HepG2 (cell line): ENCODE data around the gene DGCR6L. TPM values are rescaled to one million over a fixed set of nuclear protein-coding genes. Genes with fewer than 3 reads are reported as not detected.

Experiments used
- ATF5 ChIP-seq: sonication (generic); formaldehyde crosslinking; IDR thresholded peaks from 2 replicates; pipeline ENCODE4 v1.4.0; 2020; ENCODE audit warnings: mild to moderate bottlenecking, low read depth, missing genetic modification reagents
- CHD4 ChIP-seq: fragments of 200-600 bp; sonication (generic); IDR thresholded peaks from 2 replicates; pipeline ENCODE4 v1.7.0; 2017; ENCODE audit warnings: mild to moderate bottlenecking, low read length, borderline replicate concordance
- KAT2B ChIP-seq: fragments of 150-350 bp; IDR thresholded peaks from 2 replicates; pipeline ENCODE4 v1.6.1; 2014; ENCODE audit warnings: low read depth, low read length, borderline replicate concordance
- KLF9 ChIP-seq: IDR thresholded peaks from 2 replicates; pipeline ENCODE4 v1.6.1; 2016; ENCODE audit warnings: low read depth
- MXI1 ChIP-seq: IDR thresholded peaks from 3 replicates; pipeline ENCODE4 v1.6.1; 2012; ENCODE audit warnings: low read depth, low read length, inconsistent platforms, borderline replicate concordance
- MZF1 ChIP-seq: sonication (generic); formaldehyde crosslinking; IDR thresholded peaks from 2 replicates; pipeline ENCODE4 v1.8.1; 2023; ENCODE audit warnings: mild to moderate bottlenecking, missing genetic modification reagents, borderline replicate concordance
- PCBP2 ChIP-seq: fragments of 200-400 bp; formaldehyde crosslinking; optimal IDR thresholded peaks from 2 replicates; pipeline ENCODE3; 2018; ENCODE audit warnings: low read length, low read depth; ENCODE audit not compliant: poor library complexity, severe bottlenecking
- RERE ChIP-seq: IDR thresholded peaks from 2 replicates; pipeline ENCODE4 v1.6.1; 2016; ENCODE audit warnings: low read depth, missing genetic modification reagents, missing compliant biosample characterization
- TAF1 ChIP-seq: sonication (generic); formaldehyde crosslinking; IDR thresholded peaks from 2 replicates; pipeline ENCODE4 v1.4.0; 2020; ENCODE audit warnings: missing genetic modification reagents
- ZBED4 ChIP-seq: sonication (generic); formaldehyde crosslinking; IDR thresholded peaks from 2 replicates; pipeline ENCODE4 v1.4.0; 2020; ENCODE audit warnings: missing genetic modification reagents, borderline replicate concordance
- ZBTB14 ChIP-seq: sonication (generic); formaldehyde crosslinking; IDR thresholded peaks from 2 replicates; pipeline ENCODE4 v1.4.0; 2020; ENCODE audit warnings: missing genetic modification reagents
- ZBTB43 ChIP-seq: sonication (generic); formaldehyde crosslinking; conservative IDR thresholded peaks from 2 replicates; pipeline ENCODE4 v1.4.0; 2020; ENCODE audit warnings: missing genetic modification reagents
- ZNF383 ChIP-seq: sonication (generic); formaldehyde crosslinking; IDR thresholded peaks from 2 replicates; pipeline ENCODE4 v1.4.0; 2020; ENCODE audit warnings: missing genetic modification reagents, mild to moderate bottlenecking, borderline replicate concordance
- polyA plus RNA-seq, 8 experiments: library from polyadenylated mRNA; depleted of rRNA in 3 of 8; stranded (reverse) in 7 of 8; unstranded in 1 of 8; fragments of >200 nt; fragmentation: Illumina TruSeq in 4 of 8; extraction: Trizol in 4 of 8; gene quantifications; 2 replicates each; pipeline versions ENCODE4 v1.2.1 to v1.2.3, GENCODE V29; 2011 to 2016; ENCODE audit warnings: low read depth in 4 of 8, missing spikeins in 1 of 8, mixed read lengths in 1 of 8; ENCODE audit not compliant: insufficient read depth in 1 of 8
- total RNA-seq, 5 experiments: library from RNA; depleted of rRNA; stranded (reverse); fragments of >200 nt; fragmentation: Illumina TruSeq; extraction: Trizol; gene quantifications; 2 replicates each; pipeline ENCODE4 v1.2.3, GENCODE V29; 2016; ENCODE audit warnings: low read depth in 1 of 5

Gene DGCR6L
- total and polyA plus RNA-seq, 2 of the 13 experiments (the other 11 are each of a cell fraction or from before 2014, with no cell fraction given) = 17.5 to 35.3 TPM

- TF ChIP-seq ATF5 (CRISPR knock-in tag) = no peak
- no peak for TF ChIP-seq MZF1 (CRISPR knock-in tag)
- no peak for TF ChIP-seq PCBP2
- no peak for TF ChIP-seq RERE
- TF ChIP-seq ZNF383 (CRISPR knock-in tag) = no peak
- TF ChIP-seq MXI1 = peak; percentile 35; the same call in 1 of the 3 replicates
- no peak for TF ChIP-seq CHD4
- no peak for TF ChIP-seq KAT2B
- TF ChIP-seq ZBTB43 (CRISPR knock-in tag) = 0 out of 2 replicates have a peak, but pooled peaks have one; percentile 58
- peak; percentile 73 for TF ChIP-seq TAF1 (CRISPR knock-in tag)
- TF ChIP-seq KLF9 = no peak
- TF ChIP-seq ZBED4 (CRISPR knock-in tag) = 0 out of 2 replicates have a peak, but pooled peaks have one; percentile 44
- TF ChIP-seq ZBTB14 (CRISPR knock-in tag) = peak; percentile 48; the same call in 1 of the 2 replicates
Observed at GRCh38 chr22:20319745-20320658, at the start of gene DGCR6L (continued).
